T-helper 2 cell treated with Interferon-gamma antibody and Interleukin-4, amounts not matched to agents 100 ng/mL and 5 ng/mL, for 36 hours (primary cell): ENCODE measurements around the gene DHRS12. TPM values are rescaled to one million over a fixed set of nuclear protein-coding genes. Genes with fewer than 3 reads are reported as not detected.

Source experiments
- intact Hi-C: fragments of 100-400 bp; cut with micrococcal nuclease; formaldehyde crosslinking; loops from one replicate; pipeline ENCODE4 v1.15.1; 2023
- total RNA-seq: library from RNA; stranded (reverse); gene quantifications from 2 replicates; pipeline ENCODE4 v1.2.3, GENCODE V29; 2022

Gene DHRS12
- total RNA-seq, 1 donor from 2014 or later = 3.8 TPM

DNA sequence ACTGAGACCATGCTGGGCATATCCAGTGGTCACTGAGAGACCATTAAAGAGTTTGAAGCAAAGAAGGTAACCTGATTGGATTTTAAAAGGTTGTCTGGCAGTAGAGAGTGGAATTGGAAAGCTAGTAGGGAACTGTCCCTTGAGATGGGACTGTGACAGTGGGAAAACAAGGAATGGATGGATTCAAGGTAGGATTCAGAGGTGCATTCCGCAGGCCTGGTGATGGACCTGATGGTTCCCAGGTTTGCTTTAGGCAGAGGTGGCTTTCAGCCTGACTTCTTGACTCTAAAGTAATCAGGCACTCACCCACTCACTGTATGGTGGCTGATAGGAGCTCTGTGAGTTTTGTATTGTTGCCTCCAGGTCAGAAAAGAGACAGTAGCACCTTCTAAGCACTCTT is 73.0 kb downstream of the DHRS12 start:
- intact Hi-C loops = no loop called here

DNA sequence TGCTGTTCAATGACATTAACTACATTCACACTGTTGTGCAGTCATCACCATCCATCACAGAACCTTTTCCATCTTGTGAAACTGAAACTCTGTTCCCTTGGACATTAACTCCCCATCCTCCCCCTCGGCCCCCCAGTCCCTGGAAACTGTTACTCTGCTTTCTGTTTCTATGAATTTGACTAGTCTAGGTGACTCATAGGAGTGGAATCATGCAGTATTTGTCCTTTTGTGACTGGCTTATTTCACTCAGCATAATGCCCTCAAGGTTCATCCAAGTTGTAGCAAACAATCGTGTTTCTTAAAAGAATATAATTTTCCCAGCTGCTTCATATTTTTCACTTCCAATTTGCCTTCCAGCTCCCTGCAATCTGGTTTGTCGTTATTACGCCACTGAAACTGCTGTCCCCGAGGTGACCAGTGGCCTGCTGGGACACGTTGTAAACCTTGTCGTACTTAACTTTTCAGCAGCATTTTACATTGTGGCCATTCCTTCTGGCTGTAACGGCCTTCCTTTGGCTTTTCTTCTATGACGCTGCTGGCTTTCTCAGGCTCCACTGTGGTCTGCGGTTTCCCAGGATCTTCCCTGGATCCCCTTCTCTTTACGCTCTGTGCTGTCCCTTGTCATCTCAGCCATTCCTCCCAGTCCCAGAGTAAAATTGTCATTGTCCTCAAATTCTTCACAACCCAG is 74.0 kb downstream of the DHRS12 start:
- intact Hi-C loops = no loop called here

DNA sequence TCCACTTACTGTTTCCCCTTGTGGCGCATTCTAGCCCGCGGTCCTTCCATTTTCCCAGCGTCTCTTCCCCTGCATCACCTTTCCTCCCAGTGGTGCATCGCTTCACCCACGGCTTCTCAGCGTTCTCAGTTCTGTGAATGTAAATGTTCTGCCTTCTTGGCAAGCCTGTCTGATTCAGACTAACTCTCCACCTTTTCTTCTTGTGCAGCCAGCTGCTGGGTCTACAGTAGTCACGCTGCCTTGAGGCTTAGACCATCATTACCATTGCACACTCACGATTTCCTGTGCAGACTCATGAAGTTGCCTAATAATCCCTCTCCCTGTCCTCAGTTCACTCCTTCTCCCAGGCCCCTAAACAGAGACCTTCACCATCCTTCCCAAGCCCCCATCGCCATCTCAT is 75.0 kb downstream of the DHRS12 start:
- intact Hi-C loops = no loop called here

DNA sequence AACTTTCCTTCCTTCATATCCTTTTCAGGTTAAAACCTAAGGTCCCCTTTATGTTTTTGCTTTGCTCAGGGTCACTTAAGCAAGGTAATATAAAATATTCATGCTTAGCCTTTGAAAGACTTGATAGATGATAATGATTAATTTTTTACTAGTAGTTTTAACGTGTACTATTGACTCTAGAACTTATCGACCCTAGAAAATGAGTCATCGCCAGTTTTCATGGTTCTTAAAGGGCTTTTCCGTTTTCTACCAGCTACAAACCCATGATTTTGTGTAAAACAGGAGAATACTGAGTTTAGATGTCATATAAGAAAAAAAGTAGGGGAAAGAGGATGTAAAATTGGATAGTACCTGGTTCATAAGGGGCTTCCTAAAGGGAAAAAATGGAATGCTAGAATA is 75.7 kb downstream of the DHRS12 start:
- intact Hi-C loops = no loop called here

DNA sequence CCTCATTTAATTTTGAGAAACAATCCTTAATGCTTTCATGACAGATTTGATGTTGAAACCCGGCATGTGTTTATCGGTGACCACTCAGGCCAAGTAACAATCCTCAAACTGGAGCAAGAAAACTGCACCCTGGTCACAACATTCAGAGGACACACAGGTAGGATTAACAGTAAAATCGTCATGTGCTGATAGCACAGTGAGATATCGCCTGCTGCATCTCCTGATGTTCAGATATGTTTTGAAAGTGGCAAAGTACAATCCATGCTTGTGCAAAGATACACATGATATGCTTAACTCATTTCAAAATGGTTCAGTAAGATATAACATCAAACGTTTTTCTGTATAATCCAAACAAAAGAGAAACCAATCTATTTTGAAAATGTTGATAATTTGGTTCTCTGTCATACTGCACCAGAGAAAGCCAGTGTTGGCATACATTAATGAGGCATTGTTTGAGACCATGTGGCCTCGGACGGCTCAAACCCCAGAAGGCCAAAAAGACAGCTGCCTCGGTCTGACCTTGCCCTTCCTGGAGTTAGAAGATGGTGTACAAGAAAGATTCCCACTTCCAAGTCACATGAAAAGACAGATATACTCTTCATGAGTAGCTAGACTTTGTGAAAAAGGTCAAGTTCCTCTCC is 76.2 kb downstream of the DHRS12 start:
- intact Hi-C loops = no loop called here

GRCh38 chr13:51726446-51727193 is 77.3 kb downstream of the DHRS12 start:
- intact Hi-C loops = no loop called here

GRCh38 chr13:51724721-51725120 is 79.2 kb downstream of the DHRS12 start:
- intact Hi-C loops = no loop called here

DNA sequence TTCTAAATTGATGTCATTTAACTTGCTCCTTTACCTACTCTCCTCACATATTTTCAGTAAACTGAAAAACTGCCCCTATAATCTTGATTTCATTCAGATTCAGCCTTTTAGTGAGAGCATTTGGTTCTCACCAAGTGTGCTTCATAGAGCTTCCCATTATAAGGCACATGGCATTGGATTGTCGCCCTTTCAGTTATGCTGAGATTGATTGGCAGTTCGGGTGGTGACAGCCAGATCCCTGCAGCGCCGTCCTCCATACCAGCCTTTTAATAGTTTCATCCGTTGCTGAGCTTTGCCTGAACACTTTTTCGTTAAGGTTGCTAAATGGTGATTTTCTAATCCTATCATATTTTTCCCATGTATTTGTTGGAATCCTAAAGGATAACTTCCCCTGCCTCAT is 80.4 kb downstream of the DHRS12 start:
- intact Hi-C loops = no loop called here

DNA sequence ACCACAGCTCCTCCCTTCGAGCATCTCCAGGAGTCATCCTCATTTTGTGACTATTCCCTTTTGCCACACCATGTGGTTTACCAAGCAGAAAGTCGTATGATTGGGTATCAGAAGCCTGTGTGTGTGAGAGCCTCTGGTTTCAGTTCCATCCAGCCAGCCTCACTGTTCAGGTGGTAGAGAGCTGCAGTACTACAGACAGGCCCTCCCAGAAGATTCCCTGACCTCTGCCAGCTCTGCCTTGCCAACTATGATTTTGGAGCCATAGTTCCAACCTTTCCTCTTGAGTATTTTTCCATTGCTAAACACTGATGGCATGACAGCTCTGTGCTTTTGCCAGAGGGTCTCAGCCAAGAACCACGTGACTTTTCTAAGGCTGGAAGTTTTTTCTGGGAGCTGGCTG is 82.5 kb downstream of the DHRS12 start:
- intact Hi-C loops = no loop called here

DNA sequence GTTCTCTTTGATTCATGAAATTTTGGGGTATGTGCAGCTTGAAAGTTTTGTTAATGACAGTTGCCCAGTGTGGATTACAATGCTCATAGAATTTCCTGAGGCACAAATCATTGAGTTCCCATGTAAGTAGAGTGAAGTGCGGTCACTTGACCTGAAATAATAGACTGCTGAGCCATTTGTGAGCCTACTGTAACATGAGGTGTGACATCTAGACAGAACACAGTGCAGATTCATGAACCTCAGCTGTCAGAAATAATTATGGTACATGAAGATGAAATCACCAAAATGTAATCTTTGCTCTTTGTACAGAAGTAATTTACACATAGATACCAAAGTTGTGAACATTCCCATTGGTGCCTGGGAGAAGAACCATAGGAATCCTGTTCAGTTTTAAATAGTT is 84.6 kb downstream of the DHRS12 start:
- intact Hi-C loops = no loop called here

Other genes starting within 250 kb of the DHRS12 start
- 11.3 and 11.7 TPM in 2 replicates for gene WDFY2, start 219.7 kb downstream of the DHRS12 start, total RNA-seq
- gene TMEM272, start 41.0 kb upstream of the DHRS12 start, total RNA-seq = not detected in 2 replicates
- gene CCDC70, start 57.8 kb upstream of the DHRS12 start, total RNA-seq = not detected in 2 replicates
- 0.84 and 1.9 TPM in 2 replicates for gene ATP7B, start 207.3 kb upstream of the DHRS12 start, total RNA-seq
- gene ALG11, start 208.2 kb upstream of the DHRS12 start, total RNA-seq = 28.7 and 29.3 TPM in 2 replicates
- gene UTP14C, start 220.5 kb upstream of the DHRS12 start, total RNA-seq = 11.8 and 12.9 TPM in 2 replicates